ENCODE measurements around the gene HERC3. TPM values are rescaled to one million over a fixed set of nuclear protein-coding genes. Genes with fewer than 3 reads are reported as not detected.

The HERC3 gene
- total RNA-seq, 1 donor from 2014 or later = 12.5 TPM

DNA sequence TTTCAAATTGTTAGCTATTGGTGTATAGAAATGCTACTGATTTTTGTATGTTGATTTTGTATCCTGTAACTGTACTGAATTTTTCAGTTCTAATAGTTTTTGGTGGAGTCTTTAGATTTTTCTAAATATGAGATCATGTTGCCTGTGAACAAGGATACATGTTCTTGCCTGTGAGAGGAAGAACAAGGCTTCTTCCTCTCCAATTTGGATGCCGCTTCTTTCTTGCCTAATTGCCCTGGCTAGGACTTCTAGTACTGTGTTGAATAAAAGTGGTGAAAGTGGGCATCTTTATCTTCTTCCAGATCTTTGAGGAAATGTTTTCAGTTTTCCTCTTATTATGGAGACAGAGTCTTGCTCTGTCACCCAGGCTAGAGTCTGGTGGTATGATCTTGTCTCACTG is 121.5 kb downstream of the HERC3 start:
- DNase-seq (ENCODE audit: low read depth) = no peak

DNA sequence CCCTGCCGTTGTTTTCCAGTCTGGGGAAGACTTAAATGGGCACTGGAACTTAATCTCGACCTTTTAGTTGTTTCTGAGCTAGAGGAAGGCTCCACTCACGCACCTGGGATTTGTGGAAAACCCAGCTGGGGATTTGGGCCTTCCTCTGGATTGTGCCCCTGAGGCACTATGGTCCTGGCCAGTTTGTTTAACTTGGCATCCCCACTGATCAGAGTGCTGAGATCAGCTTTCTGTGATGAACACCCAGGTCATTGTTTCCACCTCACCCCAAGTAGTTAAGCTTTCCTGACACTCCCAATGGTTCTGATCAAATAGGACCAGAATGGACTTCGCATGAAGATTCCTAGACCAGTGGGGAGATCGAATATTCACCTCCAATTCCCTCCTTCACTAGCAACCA is 125.8 kb downstream of the HERC3 start:
- no peak for DNase-seq (ENCODE audit: low read depth)

DNA sequence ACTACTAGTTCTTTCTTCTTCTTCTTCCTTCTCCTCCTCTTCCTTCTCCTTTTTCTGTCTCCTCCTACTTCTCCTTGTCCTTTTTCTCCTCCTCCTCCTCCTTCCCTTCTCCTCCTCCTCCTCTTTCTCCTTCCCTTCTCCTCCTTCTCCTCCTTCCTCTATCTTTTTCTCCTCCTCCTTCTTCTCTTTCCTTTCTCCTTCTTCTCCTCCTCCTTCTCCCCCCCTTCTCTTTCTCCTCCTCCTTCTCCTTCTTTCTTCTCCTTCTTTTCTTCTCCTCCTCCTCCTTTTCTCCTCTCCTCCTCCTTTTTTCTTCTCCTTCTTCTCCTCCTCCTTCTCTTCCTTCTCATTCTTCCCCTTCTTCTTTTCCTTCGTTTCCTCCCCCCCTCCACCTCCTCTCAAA is 127.1 kb downstream of the HERC3 start:
- DNase-seq (ENCODE audit: low read depth) = no peak

DNA sequence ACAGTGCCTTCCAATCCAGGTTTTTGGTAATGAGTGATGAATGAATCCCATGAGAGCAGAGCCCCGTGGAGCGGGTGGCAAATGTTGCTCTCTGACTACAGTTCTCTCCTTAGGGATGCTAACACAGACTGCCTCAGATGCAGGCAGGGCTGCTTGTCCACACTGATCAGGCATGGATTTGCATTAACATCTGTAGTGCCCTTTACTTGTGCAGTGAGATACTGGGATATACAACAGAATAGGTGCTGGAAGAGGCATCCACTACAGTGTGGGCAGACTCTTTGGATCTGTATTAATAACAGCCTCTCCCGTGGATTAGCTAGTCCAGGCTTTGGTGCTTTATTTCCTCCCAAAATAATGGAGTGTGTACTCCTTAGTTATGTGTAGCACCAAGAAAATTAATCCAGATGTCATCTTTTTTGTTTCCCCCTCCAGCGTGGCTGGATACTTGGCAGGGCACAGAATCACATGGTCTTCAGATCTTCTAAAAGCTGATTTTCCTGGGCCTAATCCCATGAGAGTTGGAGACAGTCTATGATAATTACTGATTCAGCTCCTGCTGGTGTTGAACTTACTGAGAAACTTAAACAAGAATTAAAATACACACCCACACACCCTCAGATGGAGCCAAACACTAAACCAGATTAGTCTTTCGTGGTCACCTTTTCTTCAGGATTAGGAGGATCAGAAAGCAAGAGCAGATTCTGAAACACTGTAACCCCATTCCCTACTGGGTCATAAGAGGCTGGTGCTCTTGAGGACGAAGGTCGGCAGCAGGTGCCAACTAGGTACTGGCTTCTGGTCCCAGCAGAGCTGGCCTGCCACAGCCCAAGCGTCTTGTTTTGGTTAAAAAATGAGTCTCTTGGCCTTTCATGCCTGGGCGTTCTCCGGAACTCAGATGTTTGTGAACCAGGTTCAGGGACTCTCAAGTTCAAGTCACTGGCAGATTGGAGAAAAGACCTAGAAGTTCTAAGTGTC is 128.5 kb downstream of the HERC3 start:
- no peak for DNase-seq (ENCODE audit: low read depth)

DNA sequence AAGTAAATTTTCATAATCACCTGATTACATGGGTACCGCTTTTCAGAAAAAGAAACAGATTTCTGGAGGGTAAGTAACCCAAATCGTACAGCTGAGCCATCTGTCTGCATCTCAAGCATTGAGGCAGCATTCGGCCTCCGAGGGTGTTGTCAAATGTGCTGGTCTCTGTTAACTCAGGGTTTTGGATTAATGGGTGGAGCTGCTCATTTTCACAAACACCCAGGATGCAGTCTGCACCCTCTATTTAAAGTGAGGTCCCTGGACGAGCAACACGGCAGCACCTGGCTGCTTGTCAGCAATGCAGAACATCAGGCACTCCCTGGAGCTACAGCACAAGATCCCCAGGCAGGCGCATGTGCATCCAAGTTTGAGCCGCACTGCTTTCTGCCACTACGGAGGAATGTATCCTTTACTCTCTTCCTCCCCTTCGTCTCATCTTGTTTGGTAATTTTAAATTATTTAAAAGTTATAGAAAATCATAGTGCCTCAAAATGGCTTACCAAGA is 130.0 kb downstream of the HERC3 start:
- no peak for DNase-seq (ENCODE audit: low read depth)

DNA sequence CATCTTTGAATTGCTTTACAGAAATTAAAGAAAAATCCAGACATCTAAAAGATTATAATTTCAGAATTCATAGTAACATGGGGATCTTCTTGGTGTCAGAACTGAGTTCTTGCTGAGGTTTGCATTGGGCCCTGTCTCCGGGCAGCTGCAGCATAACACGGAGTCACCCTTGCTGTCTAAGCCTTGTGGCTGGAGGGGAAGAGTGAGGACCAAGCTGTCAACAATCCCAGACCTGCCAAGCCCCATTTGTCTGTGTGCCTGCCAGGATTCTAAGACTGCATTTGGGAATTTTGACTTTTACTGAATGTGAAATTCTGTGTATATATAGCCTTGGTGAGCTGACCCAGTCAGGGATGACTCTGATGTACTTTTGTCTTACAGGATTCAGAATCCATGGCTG is 130.5 kb downstream of the HERC3 start:
- peak; percentile 41 for DNase-seq (ENCODE audit: low read depth)

DNA sequence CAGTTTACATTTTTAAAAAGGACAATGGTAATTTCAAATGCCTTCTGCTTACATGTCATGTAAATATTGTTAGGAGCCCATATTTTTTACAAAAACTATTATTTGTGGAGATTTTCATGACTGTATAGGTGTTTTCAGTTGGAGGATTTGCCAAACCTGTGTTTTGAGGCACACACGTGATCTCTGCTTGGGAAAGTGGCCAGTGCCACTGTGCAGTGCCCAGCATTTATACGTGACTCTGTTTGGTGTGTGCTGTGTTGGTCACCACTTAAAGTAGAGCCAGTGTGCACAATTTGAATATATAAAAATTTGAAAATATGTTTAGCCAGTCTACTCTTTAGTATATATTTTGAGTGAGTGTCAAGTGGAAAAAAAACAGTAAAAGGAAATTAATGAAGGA is 132.1 kb downstream of the HERC3 start:
- DNase-seq (ENCODE audit: low read depth) = no peak

DNA sequence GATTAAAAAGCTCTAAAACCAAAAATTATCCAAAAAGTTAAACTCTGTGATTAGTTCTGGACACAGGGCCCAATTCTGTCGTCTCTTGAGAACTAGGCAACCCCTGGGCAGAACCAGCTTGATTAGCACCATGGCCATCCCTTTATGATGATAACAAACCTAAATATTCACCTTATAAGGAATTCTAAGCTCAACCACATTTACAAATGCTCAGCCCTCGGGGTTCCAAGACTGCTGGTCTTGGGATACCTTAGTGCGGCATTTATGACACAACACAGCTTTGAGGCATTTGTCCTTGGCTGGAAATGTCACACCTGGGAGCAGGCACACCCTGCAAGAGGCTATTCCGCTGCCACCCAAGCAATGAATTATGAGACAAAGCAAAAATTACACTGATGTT is 132.9 kb downstream of the HERC3 start:
- no peak for DNase-seq (ENCODE audit: low read depth)

DNA sequence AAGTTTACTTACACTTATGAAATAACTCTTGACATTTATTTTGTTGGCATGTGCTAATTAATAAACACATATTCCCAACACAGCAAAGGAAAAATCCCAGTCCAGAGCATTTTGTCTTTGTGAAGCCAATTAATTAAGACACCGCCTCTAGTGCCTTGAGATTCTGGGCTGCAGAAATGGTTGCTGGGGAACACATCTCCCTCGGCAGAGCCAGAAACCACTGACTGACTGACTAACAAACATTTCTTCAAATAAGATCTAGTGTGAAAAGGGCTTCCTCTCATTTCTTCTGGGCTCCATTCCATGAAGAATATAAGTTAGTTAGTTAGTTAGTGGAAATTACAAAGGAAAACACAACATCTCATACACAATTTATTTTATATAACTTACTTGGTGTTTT is 133.7 kb downstream of the HERC3 start:
- no peak for DNase-seq (ENCODE audit: low read depth)

DNA sequence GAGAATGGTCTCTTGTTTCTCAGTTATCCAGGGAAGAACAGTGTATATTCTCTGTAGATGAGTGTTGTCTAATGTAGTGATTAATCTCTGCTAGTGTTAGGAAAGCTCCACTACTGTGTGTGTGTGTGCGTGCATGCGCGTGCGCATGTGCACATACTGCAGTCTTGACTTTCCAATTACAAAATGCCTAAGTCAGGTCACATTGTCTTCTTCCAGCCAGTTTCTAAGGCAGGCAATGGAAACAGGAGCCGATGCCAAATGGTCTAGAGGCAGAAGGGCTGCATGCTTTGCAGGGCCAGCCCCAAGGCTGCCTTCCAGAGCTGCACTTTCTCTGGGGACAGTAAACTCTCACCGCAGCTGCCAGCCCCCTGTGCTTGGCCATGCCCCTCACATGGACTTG is 135.9 kb downstream of the HERC3 start:
- peak; percentile 21 for DNase-seq (ENCODE audit: low read depth)

DNA sequence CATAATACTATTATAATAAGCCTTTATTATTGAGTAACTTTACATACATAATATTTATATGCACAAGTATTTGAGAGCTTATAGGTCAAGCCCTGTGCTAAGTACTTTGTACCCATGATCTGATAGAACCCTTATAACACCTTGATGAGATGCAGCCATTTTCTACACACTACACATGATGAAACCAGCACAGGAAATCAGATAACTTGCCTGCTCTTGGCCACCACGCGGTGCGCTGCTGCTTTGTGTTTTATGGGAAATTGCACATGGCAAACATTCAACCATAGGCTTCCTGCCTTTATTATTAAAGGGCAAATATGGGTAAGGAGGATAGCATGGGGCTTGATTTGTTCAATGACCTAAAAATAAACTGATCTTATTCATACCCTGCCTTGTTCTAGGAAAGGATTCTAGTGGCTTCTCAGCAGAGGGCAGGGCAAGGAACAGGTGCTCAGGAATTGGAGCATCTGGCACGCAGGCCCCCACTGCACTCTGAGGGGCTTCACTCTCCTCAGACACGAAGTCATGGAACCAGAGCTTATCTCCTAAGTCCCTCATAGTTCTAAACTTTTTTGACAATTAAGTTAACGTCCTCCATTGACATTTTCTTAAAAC is 137.0 kb downstream of the HERC3 start:
- peak; percentile 75 for DNase-seq (ENCODE audit: low read depth)

DNA sequence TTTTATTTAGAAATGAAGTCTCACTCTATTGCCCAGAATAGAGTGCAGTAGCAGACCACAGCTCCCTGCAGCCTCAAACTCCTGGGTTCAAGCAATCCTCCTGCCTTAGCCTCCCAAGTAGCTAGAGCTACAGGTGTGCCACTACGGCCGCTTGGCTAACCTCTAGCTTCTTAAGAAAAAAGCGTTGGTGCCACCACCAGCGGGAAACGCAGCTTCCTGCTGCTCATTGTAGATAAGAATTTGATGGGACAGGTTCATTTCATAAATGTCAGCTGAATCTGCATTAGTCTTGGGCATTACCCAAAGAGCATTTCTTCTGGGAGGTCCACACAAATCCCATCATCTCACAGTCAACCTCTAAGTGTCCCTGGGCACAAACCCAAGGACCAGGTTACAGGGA is 138.5 kb downstream of the HERC3 start:
- no peak for DNase-seq (ENCODE audit: low read depth)

DNA sequence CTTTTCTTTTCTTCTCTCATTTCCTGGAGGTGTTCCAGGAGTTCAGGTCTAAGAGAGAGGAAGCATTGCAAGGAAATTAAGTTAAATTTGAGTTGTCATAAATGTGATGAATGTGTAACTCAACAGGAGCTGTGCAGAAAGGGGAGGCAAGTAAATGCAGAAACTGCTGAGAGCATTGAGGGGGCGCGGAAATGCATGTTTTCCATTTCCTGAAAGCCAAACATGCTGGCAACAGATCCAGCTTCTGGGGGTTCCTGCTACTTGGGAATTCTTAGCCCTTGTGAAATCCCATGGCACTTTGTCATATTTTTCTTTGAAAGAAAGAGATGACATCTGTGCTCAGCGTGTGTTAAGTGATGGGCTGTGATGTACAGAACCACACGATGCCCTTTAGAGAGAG is 139.1 kb downstream of the HERC3 start:
- no peak for DNase-seq (ENCODE audit: low read depth)

DNA sequence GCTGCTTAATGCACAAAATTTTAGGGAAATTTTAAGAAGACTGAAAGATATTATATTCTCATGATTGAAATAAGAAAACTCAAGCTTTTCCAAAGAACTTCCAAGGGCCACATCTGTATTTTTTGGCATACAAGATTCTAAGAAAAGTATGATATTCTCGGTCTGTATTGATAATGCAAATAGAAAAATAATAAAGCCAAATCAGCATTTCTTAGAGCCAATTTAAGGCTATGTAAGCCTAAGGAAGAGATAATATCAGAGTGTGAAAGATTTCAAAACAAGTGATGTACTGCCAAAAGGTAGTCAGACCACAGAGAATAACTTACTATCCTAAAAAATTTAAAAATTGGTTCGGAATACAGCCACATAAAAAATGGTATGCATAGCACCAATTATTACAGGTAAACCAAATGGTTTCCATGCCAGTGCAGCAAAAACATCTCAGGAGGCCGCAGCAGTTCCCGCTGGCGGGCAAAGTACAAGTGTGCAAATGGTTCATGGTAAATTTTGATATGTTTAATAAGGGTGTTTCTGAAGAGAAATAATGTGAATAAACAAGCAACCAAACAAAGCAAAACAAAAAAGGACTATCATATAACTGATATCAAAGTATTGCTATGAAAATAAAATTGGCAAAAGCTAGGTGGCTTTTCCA is 140.6 kb downstream of the HERC3 start:
- DNase-seq (ENCODE audit: low read depth) = no peak

DNA sequence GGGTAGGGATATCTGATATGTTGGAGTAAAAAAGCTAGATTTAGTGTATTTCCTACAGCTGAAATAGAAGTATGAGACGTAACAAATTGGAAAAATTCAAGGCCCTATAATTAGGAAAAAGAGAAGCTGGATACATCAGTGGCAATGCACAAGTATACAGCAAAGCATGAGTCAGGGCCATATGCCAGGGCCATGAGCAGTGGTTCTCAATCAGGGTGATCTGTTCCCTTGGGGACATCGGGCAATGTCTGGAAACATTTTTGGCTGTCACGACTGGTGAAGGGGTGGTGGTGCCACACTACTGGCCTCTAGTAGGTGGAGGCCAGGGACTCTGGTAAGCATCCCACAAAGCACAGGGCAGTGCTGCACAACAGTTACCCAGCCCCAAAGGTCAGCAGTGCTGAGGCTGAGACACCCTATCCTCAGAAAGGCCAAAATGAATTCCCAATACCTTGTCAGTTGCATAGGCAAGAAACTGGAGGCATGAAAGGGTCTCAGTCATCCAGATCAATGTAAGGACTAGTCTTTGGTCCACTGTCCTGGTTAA is 142.2 kb downstream of the HERC3 start:
- no peak for DNase-seq (ENCODE audit: low read depth)

DNA sequence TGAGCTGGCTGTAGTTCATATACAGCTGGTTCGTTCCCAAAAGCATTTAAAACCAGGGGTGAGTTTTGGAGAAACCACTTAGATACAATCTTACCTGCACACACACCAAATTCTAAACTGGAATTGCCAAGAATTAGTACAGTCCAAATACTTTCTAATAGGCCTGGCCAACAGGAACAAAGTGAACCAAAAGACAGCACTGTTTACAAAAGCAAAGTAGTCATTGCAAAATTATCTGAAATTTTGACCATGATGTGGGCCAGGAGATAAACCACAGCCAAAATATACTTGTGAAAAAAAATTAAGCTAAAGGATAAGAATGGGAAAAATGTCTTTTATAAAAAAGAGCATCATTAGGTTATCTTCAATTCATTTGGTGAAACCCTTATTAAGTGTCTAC is 143.3 kb downstream of the HERC3 start:
- no peak for DNase-seq (ENCODE audit: low read depth)

DNA sequence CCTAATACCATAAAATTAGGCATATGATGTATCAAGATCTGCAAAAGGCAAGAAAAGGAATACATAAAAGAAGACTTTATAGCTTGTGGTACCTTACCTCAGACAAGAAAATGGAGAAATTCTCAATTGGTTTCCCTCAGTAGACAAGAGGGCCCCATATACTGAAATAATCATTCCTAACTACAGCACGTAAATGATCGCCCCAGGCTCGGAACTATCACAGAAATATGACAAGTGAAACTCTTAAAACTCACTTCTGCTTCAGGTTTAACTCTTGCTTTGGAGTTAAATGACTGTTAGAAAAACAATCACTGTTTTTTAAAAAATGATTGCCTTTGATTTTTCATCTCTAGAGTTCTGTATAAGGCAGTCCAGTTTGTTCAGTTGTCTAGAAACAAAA is 144.0 kb downstream of the HERC3 start:
- DNase-seq (ENCODE audit: low read depth) = peak; percentile 19

DNA sequence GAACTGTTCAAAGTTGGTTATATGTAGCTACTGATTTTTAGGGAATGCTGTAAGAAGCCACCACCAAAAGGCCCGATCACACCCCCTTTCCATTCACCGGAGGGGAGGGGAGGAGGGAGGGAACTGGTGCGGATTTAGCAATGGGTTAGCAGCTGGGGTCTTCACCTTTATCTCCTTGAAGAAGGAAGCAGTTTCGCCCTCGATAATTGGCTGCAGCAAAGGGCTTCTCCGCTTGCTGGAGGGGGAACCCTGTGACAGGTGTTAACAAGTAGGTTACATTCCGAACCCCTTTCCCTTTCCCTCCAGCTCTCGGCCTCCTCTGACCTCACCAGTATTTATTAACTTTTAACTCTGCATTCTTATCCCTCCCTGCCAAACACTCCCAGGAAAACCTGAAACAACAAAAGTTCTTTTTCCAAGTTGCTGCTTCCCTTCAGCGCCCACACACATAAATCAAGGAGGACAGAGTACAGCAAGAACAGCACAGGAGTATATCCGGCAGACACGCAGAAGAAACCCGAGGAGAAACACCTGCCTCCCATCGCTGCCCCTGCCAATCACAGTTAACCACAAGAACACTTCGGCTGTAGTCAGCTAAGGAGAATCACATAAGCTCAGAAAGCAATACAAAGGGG is 145.1 kb downstream of the HERC3 start:
- DNase-seq (ENCODE audit: low read depth) = peak; percentile 97

DNA sequence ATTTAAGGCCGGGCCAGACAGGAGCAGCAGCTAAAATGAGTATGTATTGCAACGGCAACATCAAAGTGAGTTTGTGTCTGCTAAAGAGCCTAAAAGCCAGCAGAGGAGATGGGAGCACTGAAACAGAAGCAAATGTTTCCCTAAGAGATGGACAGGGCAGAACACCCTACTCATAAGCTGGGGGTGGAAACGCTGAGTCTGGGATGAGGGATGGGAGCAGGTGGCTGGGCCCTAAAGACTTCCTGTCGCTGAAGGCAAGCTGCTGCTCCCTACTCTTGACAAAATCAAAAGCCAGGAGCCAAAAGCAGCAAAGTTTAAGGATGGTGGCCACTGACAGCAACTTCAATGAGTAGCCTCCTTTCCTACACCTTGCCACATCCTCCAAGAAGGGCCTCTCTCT is 145.9 kb downstream of the HERC3 start:
- peak; percentile 96 for DNase-seq (ENCODE audit: low read depth)

DNA sequence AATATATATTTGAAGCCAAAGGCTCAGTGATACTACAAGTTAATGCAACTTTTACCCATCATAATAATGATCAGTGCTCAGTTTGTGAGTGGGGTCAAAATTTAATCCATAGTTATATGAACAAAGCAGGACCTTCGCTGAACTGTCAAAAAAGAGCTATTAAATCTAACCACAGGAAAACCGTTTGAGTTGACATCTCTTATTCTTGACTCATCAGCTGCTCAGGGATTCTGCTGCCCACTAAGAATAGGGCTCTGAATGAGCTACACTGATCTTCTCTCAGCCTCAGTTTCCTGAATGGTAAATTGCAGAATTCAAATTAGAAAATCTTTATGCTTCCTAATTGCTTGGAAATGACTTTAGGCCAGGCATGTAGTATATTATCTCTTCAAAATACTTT is 150.3 kb downstream of the HERC3 start:
- no peak for DNase-seq (ENCODE audit: low read depth)

DNA sequence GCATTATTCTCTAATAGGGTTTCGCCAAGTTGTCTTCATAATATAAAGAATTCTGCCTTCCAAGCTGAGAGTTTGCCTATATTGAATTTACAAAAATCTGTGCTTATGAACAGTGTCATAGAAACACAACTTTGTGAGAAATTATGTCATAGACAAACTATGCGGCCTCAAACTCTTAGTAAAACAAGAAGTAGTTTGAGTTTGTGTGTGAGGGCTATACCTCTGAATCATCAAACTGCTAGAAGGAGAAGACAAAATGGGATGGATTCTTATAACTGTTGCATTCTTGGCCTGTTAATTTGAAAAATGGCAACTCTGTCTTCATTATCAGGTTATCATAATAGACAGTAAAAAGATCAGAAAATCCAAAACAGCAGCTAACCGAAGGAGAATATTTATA is 151.4 kb downstream of the HERC3 start:
- peak; percentile 57 for DNase-seq (ENCODE audit: low read depth)
